ENCODE data around the gene CST4.
A peak's percentile ranks its signal among the peaks of the same experiment; 100 is the strongest.
"Not testable (repeated sequence)": the region's sequence is repeated elsewhere in the genome, so short reads cannot be mapped to it uniquely, and the experiment has no call there.

Gene CST4

GRCh38 chr20:23688684-23689398 lies at the start of gene CST4:
CST4 (minus strand) TSS chr20:23689038; CDS start chr20:23688969, 69 bp downstream.
- not testable (repeated sequence) for DNase-seq (ENCODE audit: low read depth in 2 of 2)

- not testable (repeated sequence) for DNase-seq (ENCODE audit: low read depth in 2 of 2)
Measured at GRCh38 chr20:23735391-23735790, 46.6 kb upstream of the CST4 start.

DNA sequence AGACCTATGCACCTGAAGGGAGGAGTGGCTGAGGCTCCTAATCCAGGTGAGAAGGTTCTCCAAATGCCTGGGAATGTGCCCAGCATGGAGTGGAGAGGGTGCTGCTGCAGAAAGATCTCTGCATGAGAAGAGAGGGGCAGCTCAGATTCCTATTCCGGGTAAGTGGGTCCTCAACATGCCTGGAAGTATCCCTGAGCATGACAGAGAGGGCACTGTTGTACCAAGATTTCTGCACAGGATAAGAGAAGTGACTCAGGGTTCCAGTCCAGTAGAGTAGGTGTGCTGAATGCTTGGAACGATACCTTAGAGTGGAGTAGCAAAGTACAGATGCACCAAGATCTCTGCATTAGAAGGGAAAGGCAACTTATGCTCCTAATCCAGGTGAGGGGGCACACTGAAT lies 46.1 kb upstream of the CST4 start:
- DNase-seq (ENCODE audit: low read depth in 2 of 2), result not testable (repeated sequence)

- not testable (repeated sequence) for DNase-seq (ENCODE audit: low read depth in 2 of 2)
Measured at GRCh38 chr20:23734440-23734839, 45.6 kb upstream of the CST4 start.

DNA sequence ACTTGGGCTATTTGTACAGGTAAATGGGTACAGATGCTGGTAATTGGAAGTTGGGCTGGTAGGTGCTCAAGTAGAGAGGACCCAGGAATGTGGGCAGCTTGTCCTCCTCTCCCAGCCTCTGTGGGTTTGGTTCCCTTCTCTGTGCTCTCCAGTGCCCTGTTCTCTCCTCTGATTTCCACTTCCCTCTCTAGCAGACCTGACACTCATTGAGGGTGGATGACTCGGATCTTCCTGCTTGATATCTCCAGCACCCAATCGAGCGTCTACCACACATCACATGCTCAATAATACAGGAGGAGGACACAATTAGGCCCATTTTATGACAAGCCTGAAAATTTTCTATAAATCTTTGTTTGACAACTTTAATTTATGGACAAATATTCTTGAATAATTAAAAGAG lies 38.2 kb upstream of the CST4 start:
- DNase-seq (ENCODE audit: low read depth in 2 of 2), result no peak

DNA sequence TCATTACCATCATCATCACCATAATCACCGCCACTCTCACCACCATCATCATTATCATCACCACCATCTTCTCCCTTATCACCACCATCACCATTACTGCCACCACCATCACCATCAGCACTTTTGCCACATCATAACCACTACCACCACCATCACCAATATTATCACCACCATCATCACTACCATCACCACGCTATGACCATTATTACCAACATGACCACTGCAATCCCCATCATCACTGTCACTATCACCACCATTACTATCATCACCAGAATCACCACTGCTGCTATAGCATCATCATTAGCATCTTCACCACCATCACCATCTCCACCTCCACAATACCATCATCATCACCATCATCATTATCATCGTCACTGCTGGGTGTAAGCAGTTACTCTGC lies 36.3 kb upstream of the CST4 start:
- DNase-seq (ENCODE audit: low read depth in 2 of 2), result no peak

- peak in 1 of 2 experiments; percentile 13 for DNase-seq (ENCODE audit: low read depth in 2 of 2)
Measured at GRCh38 chr20:23723659-23724307, 34.9 kb upstream of the CST4 start.

DNA sequence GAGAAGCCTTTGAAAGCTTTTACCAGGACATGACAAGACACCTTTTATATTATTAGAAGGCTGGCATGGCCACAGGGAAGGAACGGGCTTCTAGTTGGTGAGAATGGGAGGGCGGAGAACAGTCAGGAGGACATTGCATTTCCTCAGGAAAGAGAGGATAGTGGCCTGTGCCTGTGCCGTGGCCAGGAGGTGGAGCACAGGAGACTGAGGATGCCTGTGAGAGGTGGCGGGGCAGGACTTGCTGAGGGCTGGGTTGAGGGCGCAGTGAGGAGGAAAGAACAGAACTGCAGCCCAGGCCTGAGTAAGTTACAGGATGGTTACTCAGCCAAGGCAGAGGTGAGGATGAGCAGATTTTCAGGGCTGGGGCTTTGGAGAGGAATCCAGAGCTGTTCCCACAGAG lies 34.0 kb upstream of the CST4 start:
- DNase-seq (ENCODE audit: low read depth in 2 of 2), result not testable (repeated sequence)

DNA sequence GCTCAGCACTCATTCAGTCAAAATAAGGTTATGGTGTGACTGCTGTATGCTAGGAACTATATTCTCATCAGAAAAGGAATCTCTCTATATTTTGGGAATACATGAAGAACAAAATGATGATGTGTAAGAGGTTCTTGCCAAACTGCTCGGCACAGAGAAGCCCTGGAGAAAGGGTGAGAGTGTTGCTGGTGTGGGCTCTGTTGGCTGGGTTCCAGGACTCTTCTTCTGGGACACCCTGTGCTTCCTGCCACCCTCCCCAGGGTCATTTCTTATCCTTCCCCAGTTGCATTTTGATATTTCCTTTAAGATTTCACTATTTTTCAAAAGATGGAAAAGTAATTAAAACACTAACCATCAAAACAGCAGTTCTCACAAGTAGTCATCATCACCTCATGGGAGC lies 33.1 kb upstream of the CST4 start:
- no peak for DNase-seq (ENCODE audit: low read depth in 2 of 2)

DNA sequence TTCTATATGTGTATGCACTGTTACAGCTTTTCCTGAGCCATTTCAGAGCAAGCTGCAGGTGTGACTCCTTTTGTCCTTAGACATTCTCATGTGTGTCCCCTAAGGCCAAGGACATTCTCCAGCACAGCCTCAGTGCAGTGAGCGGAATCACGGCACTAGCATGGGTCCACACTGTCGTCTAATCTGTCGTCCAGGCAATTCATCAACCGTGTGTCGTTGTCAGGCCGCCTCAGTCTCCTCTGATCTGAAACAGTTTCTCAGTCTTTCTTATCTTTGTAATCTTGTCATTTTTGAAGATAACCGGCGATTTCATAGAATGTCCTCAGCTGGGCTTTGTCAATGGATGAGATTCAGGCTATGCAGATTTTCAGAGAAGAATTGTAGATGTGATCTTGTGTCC lies 30.5 kb upstream of the CST4 start:
- DNase-seq (ENCODE audit: low read depth in 2 of 2), result not testable (repeated sequence)

DNA sequence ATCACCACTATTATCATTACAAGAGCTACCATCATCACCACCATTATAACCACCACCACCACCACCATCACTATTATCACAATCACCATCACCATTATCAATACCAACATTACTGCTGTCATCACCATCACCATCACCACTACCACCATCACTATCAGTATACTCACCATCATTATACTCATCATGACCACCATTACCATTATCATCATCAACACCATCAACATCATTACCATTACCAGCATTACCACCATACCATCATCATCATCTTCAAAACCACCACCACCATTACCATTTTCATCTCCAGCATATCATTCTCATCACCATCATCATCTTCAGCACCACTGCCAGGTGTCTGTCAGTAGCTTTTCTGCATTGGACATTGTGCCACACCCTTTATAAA lies 22.9 kb upstream of the CST4 start:
- not testable (repeated sequence) for DNase-seq (ENCODE audit: low read depth in 2 of 2)

DNA sequence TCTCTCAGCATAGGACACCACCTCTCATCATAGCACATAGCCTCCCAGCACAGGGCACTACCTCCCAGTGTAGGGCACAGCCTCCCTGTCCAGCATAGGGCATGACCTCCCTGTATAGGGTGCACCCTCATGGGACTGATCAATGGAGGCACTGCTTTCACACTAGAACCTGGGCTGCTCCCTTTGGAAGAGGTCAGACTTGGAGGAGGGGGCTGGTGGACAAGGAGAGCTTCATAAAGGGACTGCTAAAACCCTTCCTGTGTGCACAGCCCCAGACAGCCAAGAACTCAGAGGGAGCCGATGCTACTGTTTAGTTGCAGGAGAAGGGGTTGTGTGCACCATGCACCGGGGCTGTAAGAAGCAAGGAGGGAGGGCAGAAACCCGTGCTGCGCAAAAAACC lies 21.9 kb upstream of the CST4 start:
- DNase-seq (ENCODE audit: low read depth in 2 of 2), result no peak

- no peak for DNase-seq (ENCODE audit: low read depth in 2 of 2)
Measured at GRCh38 chr20:23705895-23706294, 17.1 kb upstream of the CST4 start.

- no peak for DNase-seq (ENCODE audit: low read depth in 2 of 2)
Measured at GRCh38 chr20:23702021-23702420, 13.2 kb upstream of the CST4 start.

DNA sequence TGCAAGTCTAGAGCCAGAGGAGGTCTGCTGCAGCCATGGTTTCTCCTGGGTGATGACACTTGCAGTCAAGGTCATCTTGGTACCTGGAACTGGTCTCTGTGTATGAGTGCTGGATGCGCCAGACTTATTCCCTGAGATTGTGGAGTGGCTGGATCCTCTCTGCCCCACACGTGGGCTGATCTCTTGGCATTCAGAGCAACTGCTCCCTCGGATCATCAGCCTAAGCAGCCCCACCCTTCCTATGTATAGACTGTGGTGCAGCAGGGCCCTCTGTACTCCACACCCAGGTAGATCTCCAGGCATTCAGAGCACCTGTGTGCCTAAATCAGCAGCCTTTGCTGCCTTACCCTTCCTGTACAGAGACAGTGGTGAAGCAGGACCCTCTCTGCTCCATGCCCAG lies 12.1 kb upstream of the CST4 start:
- DNase-seq (ENCODE audit: low read depth in 2 of 2), result no peak

DNA sequence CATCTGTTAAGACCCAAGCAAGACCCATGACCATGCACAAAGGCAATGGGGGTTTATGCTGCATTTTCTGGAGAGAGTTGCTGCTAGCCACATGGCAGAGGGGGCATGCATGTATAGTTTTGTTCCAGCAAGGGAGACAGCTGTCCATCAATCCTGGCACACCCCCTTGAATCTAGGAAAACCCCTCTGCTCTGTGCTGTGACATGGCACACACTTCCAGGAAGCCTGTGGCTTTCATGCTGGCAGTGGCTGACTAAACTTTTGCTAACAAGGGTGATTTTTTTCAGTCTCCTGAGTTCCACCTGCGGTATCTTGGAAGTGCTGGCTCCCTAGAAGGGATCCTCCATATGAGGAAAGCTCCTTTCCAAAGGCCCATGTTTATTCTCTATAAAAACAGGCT lies 9.1 kb upstream of the CST4 start:
- no peak for DNase-seq (ENCODE audit: low read depth in 2 of 2)

DNA sequence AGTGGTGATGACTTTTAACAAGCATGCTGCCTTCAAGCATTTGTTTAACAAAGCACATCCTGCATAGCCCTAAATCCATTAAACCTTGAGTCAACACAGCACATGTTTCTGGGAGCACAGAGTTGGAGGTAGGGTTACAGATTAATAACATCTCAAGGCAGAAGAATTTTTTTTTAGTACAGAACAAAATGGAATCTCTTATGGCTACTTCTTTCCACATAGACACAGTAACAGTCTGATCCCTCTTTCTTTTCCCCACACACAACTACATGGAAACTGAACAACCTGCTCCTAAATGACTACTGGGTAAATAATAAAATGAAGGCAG lies 6.2 kb upstream of the CST4 start:
- not testable (repeated sequence) for DNase-seq (ENCODE audit: low read depth in 2 of 2)

- DNase-seq (ENCODE audit: low read depth in 2 of 2), result not testable (repeated sequence)
Measured at GRCh38 chr20:23694178-23695067, 5.6 kb upstream of the CST4 start.

DNA sequence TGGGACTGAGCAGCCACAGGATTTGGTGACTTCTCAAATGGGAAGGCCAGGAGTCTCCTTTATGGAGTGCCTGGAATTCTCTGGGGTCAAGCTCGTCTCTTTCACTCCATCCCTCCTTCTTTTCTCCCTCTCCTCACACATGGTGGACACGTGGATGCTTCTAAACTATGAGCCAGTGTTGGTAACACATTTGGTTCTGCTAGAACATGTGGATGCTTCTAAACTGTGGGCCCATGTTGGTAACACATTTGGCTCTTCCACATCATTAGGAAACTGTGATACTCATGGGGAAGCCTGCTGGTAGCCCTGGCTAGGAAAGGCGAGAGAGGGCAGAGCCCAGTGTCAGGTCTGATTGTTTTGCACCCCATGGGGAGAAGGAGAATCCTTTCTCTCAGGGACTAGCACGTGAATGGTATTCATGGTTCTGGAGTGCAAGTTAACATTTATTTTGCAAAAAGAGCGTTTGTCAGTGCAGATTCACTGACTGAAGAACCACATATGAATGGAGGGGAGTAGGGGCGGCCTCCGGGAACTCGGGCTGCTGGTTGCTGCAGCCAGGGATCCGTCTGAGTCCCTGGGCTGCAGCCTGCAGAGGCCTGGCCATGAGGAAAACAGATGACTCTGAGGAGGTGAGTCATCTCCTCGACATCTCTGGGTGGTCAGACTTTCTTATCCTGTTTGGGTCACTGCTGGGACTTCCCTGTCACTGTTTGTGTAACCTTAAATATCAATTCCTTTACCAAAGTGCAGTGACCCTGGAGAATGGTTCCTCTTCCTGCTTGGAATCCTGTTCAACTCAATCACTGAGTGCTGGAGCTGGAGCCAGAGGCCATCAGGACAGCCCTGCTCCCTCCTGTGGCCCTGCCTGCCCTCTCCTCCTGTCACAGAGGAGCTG lies 4.1 kb upstream of the CST4 start:
- not testable (repeated sequence) for DNase-seq (ENCODE audit: low read depth in 2 of 2)

DNA sequence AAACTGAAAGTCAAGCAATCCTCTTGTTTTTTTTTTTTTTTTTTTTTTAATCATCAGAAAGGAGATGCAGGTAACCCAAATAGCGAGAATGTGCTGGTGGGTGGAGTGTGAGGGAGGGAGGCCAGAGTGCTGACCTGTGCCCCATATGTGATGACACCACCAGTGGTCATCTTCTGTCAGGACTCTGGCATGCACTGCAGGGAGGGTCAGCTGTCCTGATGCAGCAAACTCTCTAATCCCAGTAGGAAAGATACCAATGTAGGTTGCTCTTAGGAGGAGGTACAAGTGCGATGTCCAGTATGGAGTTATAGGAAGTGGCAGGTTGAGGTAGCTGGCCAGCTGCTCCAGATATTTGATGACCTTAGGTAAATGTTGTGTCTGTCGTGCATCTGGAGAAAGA lies 2.8 kb upstream of the CST4 start:
- DNase-seq (ENCODE audit: low read depth in 2 of 2), result no peak

GRCh38 chr20:23690581-23690980 lies 1.7 kb upstream of the CST4 start:
- DNase-seq (ENCODE audit: low read depth in 2 of 2), result no peak

DNA sequence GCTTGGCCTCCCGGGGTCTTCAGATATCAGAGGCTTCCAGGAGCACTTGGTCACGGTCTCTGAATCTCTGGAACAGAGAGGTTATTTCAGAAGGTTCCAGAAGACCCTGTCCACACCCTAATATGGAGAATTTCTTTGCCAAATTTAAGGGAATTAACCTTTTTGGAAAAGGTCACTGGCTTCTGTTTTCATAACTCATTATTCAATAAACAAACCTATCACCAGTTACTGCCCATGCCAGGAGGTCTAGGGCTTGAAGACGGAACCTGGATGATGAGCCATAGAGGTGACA lies 507 bp upstream of the CST4 start:
- DNase-seq (ENCODE audit: low read depth in 2 of 2), result no peak
